Breast epithelium (tissue), 3 donors: ENCODE measurements around the gene NXN.

Experiments used
- CTCF ChIP-seq, 3 donors: fragments of 450-650 bp; IDR thresholded peaks; one replicate each; pipeline ENCODE4 v1.5.1; 2016 to 2017; ENCODE audit warnings: antibody characterized with exemption in 3 of 3, mild to moderate bottlenecking in 3 of 3, moderate library complexity in 3 of 3
- POLR2AphosphoS5 ChIP-seq, 3 donors: sonication (generic); formaldehyde crosslinking; IDR thresholded peaks; one replicate each; pipeline ENCODE4 v1.6.1; 2017; ENCODE audit warnings: antibody characterized with exemption in 3 of 3

- TF ChIP-seq CTCF (IDR thresholded peaks at IDR 0.05) (no peak), POLR2AphosphoS5 (IDR thresholded peaks at IDR 0.05) (peak in 1 of 3 donors; percentile 23)
Measured at GRCh38 chr17:933312-934073, 46.1 kb downstream of the NXN start.
